Cerebellar nuclear complex (tissue), 1 donor: Measurements from ENCODE around the gene GTPBP1.

Experiments
- DNase-seq, 2 experiments: peaks; one replicate each; lab custom pipeline; 2025; lab: John Stamatoyannopoulos, UW

Gene GTPBP1

GRCh38 chr22:38739300-38740055 lies 33.7 kb downstream of the GTPBP1 start:
- no peak for DNase-seq

GRCh38 chr22:38740116-38740723 lies 34.5 kb downstream of the GTPBP1 start:
- no peak for DNase-seq

DNA sequence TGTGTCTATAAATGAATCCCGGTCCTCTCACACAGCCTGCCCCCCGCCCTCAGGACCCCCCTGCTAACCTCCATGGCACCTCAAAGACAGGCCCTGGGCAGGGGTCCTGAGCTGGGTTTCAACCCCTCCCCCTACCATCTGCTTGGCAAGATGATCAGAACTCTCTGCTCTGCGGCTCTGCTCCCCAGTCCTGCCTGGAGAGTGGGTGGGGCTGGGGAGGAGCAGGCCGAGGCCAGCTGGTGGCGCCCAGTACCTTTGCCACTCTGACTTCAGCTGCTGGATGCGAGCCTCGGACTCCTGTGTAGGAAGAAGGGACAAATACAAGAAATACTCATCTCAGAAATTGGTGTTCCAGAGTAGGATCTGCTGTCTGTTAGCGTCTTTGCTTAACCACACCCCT lies 35.0 kb downstream of the GTPBP1 start:
- DNase-seq, result no peak

DNA sequence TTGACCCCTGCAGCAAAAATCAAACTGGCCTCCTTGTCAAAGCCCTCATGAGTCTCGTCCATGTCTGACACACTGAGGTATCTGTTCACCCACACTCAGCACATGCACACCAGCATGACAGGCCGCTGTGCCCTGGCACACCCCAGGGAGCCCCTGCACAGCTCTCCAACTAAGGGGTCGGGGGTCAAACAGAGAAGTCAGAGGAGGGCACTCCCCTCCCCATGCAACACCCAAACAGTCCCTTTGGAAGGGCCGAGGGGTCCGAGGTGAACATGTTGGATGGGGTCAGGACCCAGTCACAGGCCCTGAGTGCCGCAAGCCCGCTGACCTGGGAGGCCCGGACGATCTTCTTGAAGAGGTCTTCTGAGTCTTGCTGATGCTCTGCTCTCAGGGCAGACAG lies 35.4 kb downstream of the GTPBP1 start:
- no peak for DNase-seq

GRCh38 chr22:38741576-38741975 lies 35.8 kb downstream of the GTPBP1 start:
- DNase-seq, result no peak

DNA sequence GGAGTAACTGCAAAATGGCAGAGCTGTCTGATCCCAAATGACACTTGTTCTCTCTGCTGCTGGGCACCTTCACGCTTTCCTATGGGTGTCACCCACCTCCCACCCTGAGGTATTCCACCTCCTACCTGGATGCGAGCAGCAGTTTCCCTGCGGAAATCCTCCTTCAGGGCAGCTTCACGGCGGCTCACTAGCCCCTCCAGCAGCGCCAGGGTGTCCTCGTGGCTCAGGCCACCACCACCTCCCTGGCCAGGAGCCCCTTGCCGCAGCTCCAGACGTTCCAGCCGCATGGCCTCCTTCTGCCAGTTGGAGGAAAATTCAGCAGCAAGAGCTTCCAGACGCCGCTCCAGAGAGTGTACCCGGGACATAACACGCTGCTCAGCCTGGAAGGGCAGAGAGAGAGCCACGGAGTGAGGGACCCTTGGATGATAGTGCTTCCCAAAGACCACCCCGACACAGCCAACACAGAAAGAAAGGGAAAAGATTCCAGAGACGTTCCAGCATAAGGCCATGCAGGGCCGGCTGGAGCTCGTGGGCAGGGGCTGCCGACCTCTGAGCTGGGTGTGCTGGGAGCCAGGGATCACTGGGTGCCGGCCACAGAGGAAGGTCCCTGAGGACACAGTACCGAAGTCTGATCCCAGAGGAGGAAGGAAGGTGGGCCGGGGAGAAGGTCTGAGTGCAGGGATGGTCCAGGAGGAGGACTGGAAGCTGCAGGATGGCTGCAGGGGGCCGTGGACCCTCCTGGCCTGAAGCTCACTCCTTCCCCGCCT lies 36.6 kb downstream of the GTPBP1 start:
- DNase-seq, result no peak

- no peak for DNase-seq
Measured at GRCh38 chr22:38744981-38745380, 39.2 kb downstream of the GTPBP1 start.

DNA sequence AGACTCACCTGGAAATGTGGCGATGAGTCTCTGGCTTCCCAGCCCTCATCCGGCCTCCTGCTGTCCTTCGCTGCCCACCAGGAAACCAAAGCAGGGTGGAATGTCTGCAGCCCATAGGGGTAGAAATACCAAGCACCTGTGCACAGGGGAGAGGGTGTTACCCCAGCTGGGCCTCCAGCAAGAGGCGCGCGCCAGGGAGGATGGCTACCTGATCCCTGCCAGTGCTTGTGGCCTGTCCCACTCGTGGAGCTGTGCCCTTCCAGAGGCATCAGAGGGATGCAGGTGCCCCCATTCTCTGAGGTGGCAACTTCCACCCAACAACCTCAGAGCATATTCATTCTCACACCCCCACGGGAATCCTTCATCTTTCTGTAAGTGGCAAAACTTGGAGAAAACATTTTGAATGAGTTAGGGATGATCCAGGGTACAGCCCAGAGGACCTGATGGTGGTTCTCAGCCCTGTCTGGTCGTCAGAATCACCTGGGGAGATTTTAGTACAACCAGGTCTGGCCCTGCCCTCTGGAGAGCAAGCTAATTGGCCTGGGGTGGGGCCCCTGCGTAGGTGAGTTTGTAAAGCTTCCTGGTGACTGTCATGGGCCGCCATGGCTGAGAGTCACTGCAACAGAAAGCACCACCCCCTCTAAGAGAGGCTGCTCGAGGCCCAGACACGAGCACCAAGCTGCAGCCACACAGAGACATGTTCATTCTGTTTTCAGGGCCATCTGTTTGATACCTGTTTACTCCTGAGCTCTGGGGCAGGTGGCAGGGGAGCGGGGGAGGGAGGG lies 40.1 kb downstream of the GTPBP1 start:
- no peak for DNase-seq

- DNase-seq, result no peak
Measured at GRCh38 chr22:38748487-38749136, 42.9 kb downstream of the GTPBP1 start.

DNA sequence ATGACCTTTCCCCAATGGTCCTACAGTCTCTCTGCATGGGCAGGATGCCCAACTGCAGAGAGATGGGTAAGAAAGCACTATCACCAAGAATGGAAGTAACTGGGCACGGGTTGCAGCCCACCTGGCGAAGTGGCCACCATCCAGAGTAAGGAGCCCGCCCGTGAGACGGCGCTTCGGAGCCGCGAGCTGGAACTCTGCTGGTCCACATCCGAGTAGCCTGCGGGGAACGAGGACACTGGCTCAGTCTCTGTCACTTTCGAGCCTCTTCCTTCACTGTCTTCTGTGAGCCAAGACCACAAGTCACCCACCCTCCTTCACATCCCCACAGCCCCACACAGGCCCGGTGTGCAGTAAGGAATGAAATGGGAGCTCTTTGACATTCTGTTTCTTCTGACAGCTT lies 44.4 kb downstream of the GTPBP1 start:
- no peak for DNase-seq

- no peak for DNase-seq
Measured at GRCh38 chr22:38750638-38751037, 44.9 kb downstream of the GTPBP1 start.

GRCh38 chr22:38751066-38751421 lies 45.3 kb downstream of the GTPBP1 start:
- DNase-seq, result no peak

- DNase-seq, result no peak
Measured at GRCh38 chr22:38751422-38752346, 45.9 kb downstream of the GTPBP1 start.

GRCh38 chr22:38753948-38754750 lies 48.4 kb downstream of the GTPBP1 start:
- DNase-seq, result peak in 1 of 2 experiments; percentile 51

DNA sequence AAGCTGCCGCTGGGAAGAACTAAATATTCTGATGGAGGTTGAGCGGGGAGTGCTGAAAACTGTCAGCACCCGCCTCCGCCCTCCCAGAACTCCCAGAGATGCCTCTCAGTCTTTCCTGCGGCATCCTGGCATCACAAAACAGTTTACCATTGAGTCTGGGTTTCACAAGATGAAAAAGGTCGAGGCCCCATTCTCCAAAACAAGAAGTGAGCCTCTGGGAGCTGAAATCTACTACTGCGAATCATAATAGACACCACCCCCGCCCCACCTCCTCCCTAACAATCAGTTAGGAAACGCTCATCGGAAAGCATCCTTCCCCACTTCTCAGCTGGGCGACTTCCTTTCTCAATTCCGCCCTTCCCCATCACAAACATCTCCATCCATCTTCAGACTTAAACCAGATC lies 49.0 kb downstream of the GTPBP1 start:
- DNase-seq, result no peak

GRCh38 chr22:38755155-38755910 lies 49.6 kb downstream of the GTPBP1 start:
- no peak for DNase-seq

GRCh38 chr22:38755911-38756532 lies 50.3 kb downstream of the GTPBP1 start, which contains the start of gene SUN2:
SUN2 (minus strand) TSS chr22:38755998; CDS start chr22:38752628, 3,370 bp downstream.
- peak in 1 of 2 experiments; percentile 84 for DNase-seq

DNA sequence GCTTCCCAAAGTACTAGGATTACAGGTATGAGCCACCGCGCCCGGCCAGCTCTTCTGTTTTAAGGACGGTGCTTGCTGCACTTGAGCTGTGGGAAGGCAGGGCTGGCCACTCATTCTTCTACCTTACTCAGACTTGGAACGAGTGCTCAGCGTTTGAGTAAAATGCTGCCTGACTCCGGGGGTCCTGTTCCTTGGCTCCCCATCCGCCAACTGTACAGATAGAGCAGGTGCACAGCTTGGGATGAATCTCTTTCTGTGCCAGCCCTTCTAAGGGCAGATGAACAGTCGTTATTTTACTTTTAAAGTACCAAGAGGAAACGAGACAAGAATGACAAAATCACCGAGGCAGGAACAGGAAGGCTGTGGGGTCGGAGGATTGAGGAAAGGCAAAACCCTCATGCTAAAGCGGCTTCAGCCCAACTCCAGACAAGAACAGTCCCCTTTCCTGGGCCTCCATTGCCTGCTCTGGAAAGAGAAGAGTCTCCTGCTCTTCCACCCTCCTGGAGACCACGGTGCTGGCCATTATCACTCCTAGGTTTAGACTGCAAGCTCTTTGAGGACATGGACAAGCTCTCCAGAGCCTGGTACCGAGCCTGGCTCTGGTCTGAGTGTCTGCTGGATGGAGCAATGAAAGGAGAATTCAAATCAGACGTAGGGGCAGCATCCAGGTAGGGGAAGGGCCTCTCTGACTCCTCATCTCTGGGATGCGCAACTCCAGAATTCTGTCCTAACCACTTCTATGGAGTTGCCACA lies 51.1 kb downstream of the GTPBP1 start:
- no peak for DNase-seq
